ENCODE data around the gene CPVL. TPM values are rescaled to one million over a fixed set of nuclear protein-coding genes. Genes with fewer than 3 reads are reported as not detected.

The CPVL gene
- total and polyA plus RNA-seq, 2 of the 8 experiments (the other 6 are each of a cell fraction or from before 2014, with no cell fraction given) = 40.0 to 55.0 TPM

- TF ChIP-seq CTCF (IDR thresholded peaks at IDR 0.05; ENCODE audit: control extremely low read depth in 1 of 3, insufficient read depth in 1 of 3, low read depth in 1 of 3, low read length in 3 of 3) = no peak
These were observed 68.5 kb downstream of the CPVL start (continued) for GRCh38 chr7:29077854-29078253.

Data from H1 (cell line).